Mesendoderm (in vitro differentiated cells): ENCODE measurements around the gene OR5K2.

ENCODE experiments used
- DNase-seq: peaks from one replicate; pipeline ENCODE4 v3.0.0; 2013
- H2AK5ac ChIP-seq: 2 replicates; pipeline ENCODE4 v1.6.1; 2013; ENCODE audit warnings: low read length, inconsistent platforms
- H2BK120ac ChIP-seq: 2 replicates; pipeline ENCODE4 v1.6.1; 2013; ENCODE audit warnings: low read depth, mild to moderate bottlenecking, low read length, moderate library complexity, mixed read lengths
- H2BK15ac ChIP-seq: replicated peaks from 2 replicates; pipeline ENCODE4 v1.6.1; 2013; ENCODE audit warnings: low read depth, mild to moderate bottlenecking, moderate library complexity
- H2BK5ac ChIP-seq: 2 replicates; pipeline ENCODE4 v1.6.1; 2013; ENCODE audit warnings: low read length, inconsistent platforms
- H3K18ac ChIP-seq: 2 replicates; pipeline ENCODE4 v1.6.1; 2013; ENCODE audit warnings: mild to moderate bottlenecking, low read length, mixed read lengths
- H3K23ac ChIP-seq: one replicate; pipeline ENCODE4 v1.6.1; 2013; ENCODE audit warnings: low read length
- H3K27ac ChIP-seq: 2 replicates; pipeline ENCODE4 v1.5.1; 2013; ENCODE audit warnings: low read depth, mild to moderate bottlenecking, inconsistent platforms, low read length, moderate library complexity
- H3K27me3 ChIP-seq: 2 replicates; pipeline ENCODE4 v1.6.1; 2013; ENCODE audit warnings: low read length, control low read depth, mild to moderate bottlenecking, inconsistent platforms; ENCODE audit not compliant: insufficient read depth, poor library complexity
- H3K36me3 ChIP-seq: 2 replicates; pipeline ENCODE4 v1.6.1; 2013; ENCODE audit warnings: low read length, inconsistent platforms; ENCODE audit not compliant: control insufficient read depth, insufficient read depth
- H3K4ac ChIP-seq: one replicate; pipeline ENCODE4 v1.6.1; 2013; ENCODE audit warnings: low read depth, mild to moderate bottlenecking, low read length, moderate library complexity
- H3K4me1 ChIP-seq: 2 replicates; pipeline ENCODE4 v1.6.1; 2013; ENCODE audit warnings: low read depth, low read length, inconsistent platforms; ENCODE audit not compliant: control insufficient read depth
- H3K4me2 ChIP-seq: 2 replicates; pipeline ENCODE4 v1.6.1; 2013; ENCODE audit warnings: low read length
- H3K4me3 ChIP-seq: 2 replicates; pipeline ENCODE4 v1.5.1; 2013; ENCODE audit warnings: mild to moderate bottlenecking, low read length
- H3K56ac ChIP-seq: one replicate; pipeline ENCODE4 v1.6.1; 2013; ENCODE audit warnings: low read length
- H3K79me1 ChIP-seq: 2 replicates; pipeline ENCODE4 v1.6.1; 2013; ENCODE audit warnings: low read length, inconsistent platforms
- H3K79me2 ChIP-seq: 2 replicates; pipeline ENCODE4 v1.6.1; 2013; ENCODE audit warnings: mild to moderate bottlenecking, low read length; ENCODE audit not compliant: control insufficient read depth, insufficient read depth
- H3K9ac ChIP-seq: 2 replicates; pipeline ENCODE4 v1.6.1; 2013; ENCODE audit warnings: low read length, inconsistent platforms
- H4K5ac ChIP-seq: one replicate; pipeline ENCODE4 v1.6.1; 2013; ENCODE audit warnings: low read length
- H4K8ac ChIP-seq: one replicate; pipeline ENCODE4 v1.6.1; 2013; ENCODE audit warnings: low read depth, mild to moderate bottlenecking, control low read depth, low read length, moderate library complexity
- WGBS: extraction: QIAGEN DNeasy Blood & Tissue Kit; methylation state at CpG from one replicate; pipeline ENCODE4 v1.1.7; 2013; ENCODE audit warnings: low lambda C conversion rate, missing lambda C conversion rate; ENCODE audit not compliant: insufficient coverage; ENCODE audit errors: extremely low coverage; 5-methylcytosine and 5-hydroxymethylcytosine counted together

The OR5K2 gene

GRCh38 chr3:98501863-98502576 lies 4.5 kb downstream of the OR5K2 start:
- H3K4me3 ChIP-seq = no peak overlapping the region
- H3K4me1 ChIP-seq = no peaks in the 10 kb centered on the region
- no peak overlapping the region for H2BK5ac ChIP-seq
- no peak overlapping the region for H4K5ac ChIP-seq
- H3K56ac ChIP-seq = no peak overlapping the region
- H2AK5ac ChIP-seq = no peak overlapping the region
- no peaks in the 10 kb centered on the region for H3K27me3 ChIP-seq
- H3K36me3 ChIP-seq = no peaks in the 10 kb centered on the region
- no peak overlapping the region for H2BK120ac ChIP-seq
- no peak overlapping the region for H3K4me2 ChIP-seq
- no peak overlapping the region for H3K4ac ChIP-seq
- DNase-seq = no peak
- H3K9ac ChIP-seq = no peak overlapping the region
- H3K23ac ChIP-seq = no peak overlapping the region
- no peak overlapping the region for H2BK15ac ChIP-seq
- H3K18ac ChIP-seq = no peak overlapping the region
- WGBS = no CpG with 5 or more reads among the region's 5 CpGs
- no peak overlapping the region for H3K27ac ChIP-seq
- H4K8ac ChIP-seq = no peak overlapping the region
- no peaks in the 10 kb centered on the region for H3K79me2 ChIP-seq
- H3K79me1 ChIP-seq = no peaks in the 10 kb centered on the region

- Histone ChIP-seq H4K5ac (no peak overlapping the region), H3K56ac (no peak overlapping the region), H3K9ac (no peak overlapping the region), H3K79me2 (no peaks in the 10 kb centered on the region), H2BK5ac (no peak overlapping the region), H3K18ac (no peak overlapping the region), H3K4me1 (no peaks in the 10 kb centered on the region), H3K4me2 (no peak overlapping the region), H3K36me3 (no peaks in the 10 kb centered on the region), H2AK5ac (no peak overlapping the region), H3K4me3 (no peak overlapping the region), H2BK15ac (no peak overlapping the region), H3K27me3 (no peaks in the 10 kb centered on the region), H2BK120ac (no peak overlapping the region), H3K79me1 (no peaks in the 10 kb centered on the region), H3K27ac (no peak overlapping the region), H4K8ac (no peak overlapping the region), H3K23ac (no peak overlapping the region), H3K4ac (no peak overlapping the region)
- DNase-seq = no peak
- no CpG with 5 or more reads among the region's 4 CpGs for WGBS
Observed at GRCh38 chr3:98504539-98504938, 7.1 kb downstream of the OR5K2 start.

- Histone ChIP-seq H2BK120ac (no peak overlapping the region), H3K27ac (no peak overlapping the region)
Observed at GRCh38 chr3:98508582-98508981, 11.1 kb downstream of the OR5K2 start.

GRCh38 chr3:98512576-98512975 lies 15.1 kb downstream of the OR5K2 start:
- Histone ChIP-seq H4K5ac (no peak overlapping the region), H3K23ac (no peak overlapping the region), H3K56ac (no peak overlapping the region), H2BK15ac (no peak overlapping the region), H3K4ac (no peak overlapping the region), H2BK5ac (no peak overlapping the region), H3K27ac (no peak overlapping the region), H3K18ac (no peak overlapping the region), H3K36me3 (no peaks in the 10 kb centered on the region), H2BK120ac (no peak overlapping the region), H4K8ac (no peak overlapping the region), H3K79me2 (no peaks in the 10 kb centered on the region), H3K4me1 (no peaks in the 10 kb centered on the region), H2AK5ac (no peak overlapping the region), H3K27me3 (no peaks in the 10 kb centered on the region), H3K9ac (no peak overlapping the region), H3K79me1 (peaks cover 2% of the 10 kb centered on the region), H3K4me2 (no peak overlapping the region), H3K4me3 (no peak overlapping the region)
- WGBS = no CpG with 5 or more reads among the region's 4 CpGs
- DNase-seq = no peak

More at GRCh38 chr3:98508582-98508981, 11.1 kb downstream of the OR5K2 start:
- H4K5ac ChIP-seq = no peak overlapping the region
- H2AK5ac ChIP-seq = no peak overlapping the region
- no peak overlapping the region for H3K4me2 ChIP-seq
- no peak overlapping the region for H3K56ac ChIP-seq
- DNase-seq = no peak
- no peak overlapping the region for H3K18ac ChIP-seq
- H2BK5ac ChIP-seq = no peak overlapping the region
- H3K4me3 ChIP-seq = no peak overlapping the region
- no peaks in the 10 kb centered on the region for H3K36me3 ChIP-seq
- no peaks in the 10 kb centered on the region for H3K79me2 ChIP-seq
- H3K23ac ChIP-seq = no peak overlapping the region
- no peaks in the 10 kb centered on the region for H3K79me1 ChIP-seq
- no peaks in the 10 kb centered on the region for H3K4me1 ChIP-seq
- no peak overlapping the region for H3K4ac ChIP-seq
- H4K8ac ChIP-seq = no peak overlapping the region
- H3K27me3 ChIP-seq = no peaks in the 10 kb centered on the region
- WGBS = 100% methylated on average over 1 of the region's 2 CpGs
- no peak overlapping the region for H3K9ac ChIP-seq
- H2BK15ac ChIP-seq = no peak overlapping the region

GRCh38 chr3:98513091-98513511 lies 15.6 kb downstream of the OR5K2 start:
- Histone ChIP-seq H3K4me3 (no peak overlapping the region), H2BK120ac (no peak overlapping the region), H3K27ac (no peak overlapping the region), H3K79me1 (peaks cover 2% of the 10 kb centered on the region), H3K23ac (no peak overlapping the region), H3K18ac (no peak overlapping the region), H2AK5ac (no peak overlapping the region), H4K5ac (no peak overlapping the region), H3K9ac (no peak overlapping the region), H3K4ac (no peak overlapping the region), H4K8ac (no peak overlapping the region), H3K4me2 (no peak overlapping the region), H3K27me3 (no peaks in the 10 kb centered on the region), H3K4me1 (no peaks in the 10 kb centered on the region), H3K79me2 (peaks cover under 1% of the 10 kb centered on the region), H2BK15ac (no peak overlapping the region), H3K56ac (no peak overlapping the region), H2BK5ac (no peak overlapping the region), H3K36me3 (no peaks in the 10 kb centered on the region)
- DNase-seq = no peak
- no CpG with 5 or more reads among the region's 4 CpGs for WGBS

- Histone ChIP-seq H3K79me2 (peaks cover 1% of the 10 kb centered on the region), H4K5ac (no peak overlapping the region), H3K4me2 (no peak overlapping the region), H3K4me1 (no peaks in the 10 kb centered on the region), H3K9ac (no peak overlapping the region), H3K27me3 (no peaks in the 10 kb centered on the region), H2BK5ac (no peak overlapping the region), H3K27ac (no peak overlapping the region), H3K4ac (no peak overlapping the region), H3K23ac (no peak overlapping the region), H2BK120ac (no peak overlapping the region), H2AK5ac (no peak overlapping the region), H4K8ac (no peak overlapping the region), H2BK15ac (no peak overlapping the region), H3K79me1 (peaks cover 2% of the 10 kb centered on the region), H3K18ac (no peak overlapping the region), H3K56ac (no peak overlapping the region), H3K36me3 (no peaks in the 10 kb centered on the region), H3K4me3 (no peak overlapping the region)
- DNase-seq = no peak
- WGBS = no CpG with 5 or more reads among the region's 3 CpGs
Observed at GRCh38 chr3:98513736-98514135, 16.3 kb downstream of the OR5K2 start.
